HG03097 (cell line): ENCODE results near the gene CDHR1.
A peak's percentile ranks its signal among the peaks of the same experiment; 100 is the strongest.
"Not testable (repeated sequence)": the region's sequence is repeated elsewhere in the genome, so short reads cannot be mapped to it uniquely, and the experiment has no call there.

Source experiments
- ATAC-seq: cut with Tn5 transposase; IDR thresholded peaks from one replicate; pipeline ENCODE4 v1.9.1; 2021; ENCODE audit not compliant: unreplicated experiment, low FRiP score

The CDHR1 gene

GRCh38 chr10:84194424-84195043, at the start of gene CDHR1:
CDHR1 (plus strand) TSS chr10:84194537; CDS start chr10:84194761, 224 bp downstream.
- ATAC-seq, result peak; percentile 62

- no peak for ATAC-seq
Observed at GRCh38 chr10:84147347-84147746, 47.0 kb upstream of the CDHR1 start.

- ATAC-seq, result peak; percentile 54
Observed at GRCh38 chr10:84148006-84148597, 46.2 kb upstream of the CDHR1 start.

GRCh38 chr10:84149854-84150253, 44.5 kb upstream of the CDHR1 start:
- ATAC-seq, result no peak

- ATAC-seq, result no peak
Observed at GRCh38 chr10:84152769-84153168, 41.6 kb upstream of the CDHR1 start.

GRCh38 chr10:84155521-84155920, 38.8 kb upstream of the CDHR1 start:
- ATAC-seq, result no peak

- no peak for ATAC-seq
Observed at GRCh38 chr10:84156009-84156408, 38.3 kb upstream of the CDHR1 start.

- ATAC-seq, result peak; percentile 51
Observed at GRCh38 chr10:84156768-84157167, 37.6 kb upstream of the CDHR1 start.

GRCh38 chr10:84158061-84158460, 36.3 kb upstream of the CDHR1 start:
- no peak for ATAC-seq

- no peak for ATAC-seq
Observed at GRCh38 chr10:84158550-84158949, 35.8 kb upstream of the CDHR1 start.

- ATAC-seq, result no peak
Observed at GRCh38 chr10:84159076-84159685, 35.2 kb upstream of the CDHR1 start.

GRCh38 chr10:84160663-84161362, 33.5 kb upstream of the CDHR1 start:
- ATAC-seq, result no peak

- no peak for ATAC-seq
Observed at GRCh38 chr10:84163996-84164395, 30.3 kb upstream of the CDHR1 start.

GRCh38 chr10:84164442-84164841, 29.9 kb upstream of the CDHR1 start:
- no peak for ATAC-seq

- ATAC-seq, result peak; percentile 53
Observed at GRCh38 chr10:84166620-84167288, 27.6 kb upstream of the CDHR1 start.

- ATAC-seq, result peak; percentile 8
Observed at GRCh38 chr10:84167289-84167653, 27.1 kb upstream of the CDHR1 start.

- ATAC-seq, result not testable (repeated sequence)
Observed at GRCh38 chr10:84168382-84168781, 26.0 kb upstream of the CDHR1 start.

GRCh38 chr10:84171237-84171636, 23.1 kb upstream of the CDHR1 start:
- ATAC-seq, result not testable (repeated sequence)

GRCh38 chr10:84171700-84172466, 22.5 kb upstream of the CDHR1 start:
- peak; percentile 22 for ATAC-seq
